ENCODE measurements around the gene NELL2. TPM values are rescaled to one million over a fixed set of nuclear protein-coding genes. Genes with fewer than 3 reads are reported as not detected.

The NELL2 gene
- total and polyA plus RNA-seq, 2 donors from 2014 or later: 0.30 to 3.3 TPM

- no peak for TF ChIP-seq CTCF (IDR thresholded peaks at IDR 0.05; ENCODE audit: borderline replicate concordance, extremely low read depth, insufficient read depth)
- Histone ChIP-seq H3K27me3 (ENCODE audit: control insufficient read depth, insufficient read depth, low read length) (peaks cover 11% of the 10 kb centered on the region), H3K4me1 (ENCODE audit: control insufficient read depth in 2 of 3, insufficient read depth in 2 of 3, low read depth in 1 of 3, low read length in 3 of 3) (peaks cover 0 to 7% (median 0%) of the 10 kb centered on the region in 3 donors), H3K27ac (ENCODE audit: low read depth in 2 of 2, low read length in 2 of 2) (no peak overlapping the region), H3K4me3 (ENCODE audit: low read length in 3 of 3) (peak overlapping the region; percentile 54 to 68 (median 64)), H3K9ac (ENCODE audit: low read length in 3 of 3) (peak overlapping the region in 1 of 3 donors; percentile 13), H3K9me3 (ENCODE audit: control insufficient read depth in 2 of 3, insufficient read depth in 1 of 3, low read length in 3 of 3) (peaks cover 0 to 9% (median 0%) of the 10 kb centered on the region in 3 donors), H3K36me3 (ENCODE audit: control insufficient read depth in 2 of 3, insufficient read depth in 3 of 3, low read length in 3 of 3) (no peaks in the 10 kb centered on the region)
- DNase-seq (peak; percentile 73 to 86 (median 82)), FAIRE-seq (no peak)
- intact Hi-C loops (cut with DNase I): no loop called here
These were observed 662 bp upstream of the NELL2 start for GRCh38 chr12:44876544-44877410.

GRCh38 chr12:44875417-44875953, 630 bp downstream of the NELL2 start:
- TF ChIP-seq CTCF (IDR thresholded peaks at IDR 0.05; ENCODE audit: borderline replicate concordance, extremely low read depth, insufficient read depth): no peak
- intact Hi-C loops (cut with DNase I): no loop called here
- Histone ChIP-seq H3K4me1 (ENCODE audit: control insufficient read depth in 2 of 3, insufficient read depth in 2 of 3, low read depth in 1 of 3, low read length in 3 of 3) (peaks cover 0 to 7% (median 0%) of the 10 kb centered on the region in 3 donors), H3K4me3 (ENCODE audit: low read length in 3 of 3) (peak overlapping the region; percentile 49 to 68 (median 56)), H3K36me3 (ENCODE audit: control insufficient read depth in 2 of 3, insufficient read depth in 3 of 3, low read length in 3 of 3) (no peaks in the 10 kb centered on the region), H3K9me3 (ENCODE audit: control insufficient read depth in 2 of 3, insufficient read depth in 1 of 3, low read length in 3 of 3) (no peaks in the 10 kb centered on the region), H3K27me3 (ENCODE audit: control insufficient read depth, insufficient read depth, low read length) (peaks cover 11% of the 10 kb centered on the region), H3K27ac (ENCODE audit: low read depth in 2 of 2, low read length in 2 of 2) (no peak overlapping the region), H3K9ac (ENCODE audit: low read length in 3 of 3) (peak overlapping the region in 1 of 3 donors; percentile 39)
- DNase-seq: peak in 4 of 5 donors; percentile 24 to 47 (median 38)
- no peak for FAIRE-seq

GRCh38 chr12:44874981-44875416, 1.1 kb downstream of the NELL2 start:
- no peak for TF ChIP-seq CTCF (IDR thresholded peaks at IDR 0.05; ENCODE audit: borderline replicate concordance, extremely low read depth, insufficient read depth)
- Histone ChIP-seq H3K9me3 (ENCODE audit: control insufficient read depth in 2 of 3, insufficient read depth in 1 of 3, low read length in 3 of 3) (no peaks in the 10 kb centered on the region), H3K9ac (ENCODE audit: low read length in 3 of 3) (peak overlapping the region in 1 of 3 donors; percentile 16), H3K36me3 (ENCODE audit: control insufficient read depth in 2 of 3, insufficient read depth in 3 of 3, low read length in 3 of 3) (no peaks in the 10 kb centered on the region), H3K4me1 (ENCODE audit: control insufficient read depth in 2 of 3, insufficient read depth in 2 of 3, low read depth in 1 of 3, low read length in 3 of 3) (peaks cover 0 to 7% (median 0%) of the 10 kb centered on the region in 3 donors), H3K4me3 (ENCODE audit: low read length in 3 of 3) (peak overlapping the region; percentile 44 to 68 (median 49)), H3K27ac (ENCODE audit: low read depth in 2 of 2, low read length in 2 of 2) (no peak overlapping the region), H3K27me3 (ENCODE audit: control insufficient read depth, insufficient read depth, low read length) (peaks cover 11% of the 10 kb centered on the region)
- intact Hi-C loops (cut with DNase I): no loop called here
- no peak for FAIRE-seq
- peak in 3 of 5 donors; percentile 10 to 29 (median 11) for DNase-seq
